Astrocyte (in vitro differentiated cells and primary cell): ENCODE data around the gene RFESD.

Source experiments
- CTCF ChIP-seq: IDR thresholded peaks from 2 replicates; pipeline ENCODE4 v1.5.1; 2011; ENCODE audit warnings: low read depth, mild to moderate bottlenecking, inconsistent platforms, low read length, moderate library complexity; ENCODE audit not compliant: insufficient read depth
- EZH2 ChIP-seq: IDR thresholded peaks from 2 replicates; pipeline ENCODE4 v1.6.1; 2012; ENCODE audit warnings: mild to moderate bottlenecking, low read length, inconsistent platforms; ENCODE audit not compliant: insufficient read depth

GRCh38 chr5:95633671-95634070, 12.9 kb upstream of the RFESD start:
- TF ChIP-seq CTCF: no peak
- TF ChIP-seq EZH2: no peak
